Epithelial cell of esophagus (primary cell): ENCODE measurements around the gene VAMP5.

ENCODE experiments used
- DNase-seq: peaks from one replicate; pipeline ENCODE4 v3.0.0; 2010; ENCODE audit warnings: low read depth
- H3K4me3 ChIP-seq: 2 replicates; pipeline ENCODE4 v1.5.1; 2011; ENCODE audit warnings: mild to moderate bottlenecking, low read length, control low read depth
- CTCF ChIP-seq: IDR thresholded peaks from 2 replicates; pipeline ENCODE4 v1.5.1; 2011; ENCODE audit warnings: low read depth, mild to moderate bottlenecking, low read length, control low read depth, inconsistent platforms; ENCODE audit not compliant: insufficient read depth; ENCODE audit errors: missing control alignments

The VAMP5 gene

DNA sequence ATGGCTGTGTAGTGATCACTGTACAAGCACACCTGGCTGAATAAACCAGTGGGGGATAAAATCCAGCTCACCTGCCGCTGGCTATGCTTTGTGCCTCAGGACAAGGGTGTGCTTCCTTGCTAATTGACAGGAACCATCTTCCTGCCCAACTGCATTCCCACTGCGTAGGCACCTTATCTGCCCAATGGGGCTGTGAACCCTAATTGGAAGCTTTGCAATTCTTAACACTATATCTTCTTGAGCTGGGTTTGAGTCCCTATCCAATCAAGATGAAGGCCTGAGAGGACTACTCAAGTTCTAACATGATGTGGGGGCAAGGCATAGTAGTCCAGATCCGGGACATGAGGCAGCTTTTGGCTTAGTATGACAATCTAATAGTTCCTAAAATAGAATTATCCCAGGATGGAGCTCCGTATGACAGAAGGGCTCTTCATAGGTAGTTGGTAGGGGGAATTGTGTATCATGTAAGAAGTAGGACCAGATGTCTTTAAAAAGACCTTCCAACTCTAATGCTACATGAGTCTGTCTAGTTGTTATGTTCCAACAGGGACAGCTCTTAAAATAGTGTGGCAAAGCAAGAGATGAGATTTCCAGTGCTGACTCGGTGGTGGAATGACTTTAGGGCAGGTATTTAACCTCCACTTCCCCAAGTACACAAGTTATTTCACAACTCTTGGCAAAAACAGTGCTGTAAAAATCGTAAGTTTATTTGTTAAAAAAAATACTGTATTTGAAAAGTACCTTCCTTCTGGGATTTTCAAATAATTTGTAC, 20.5 kb downstream of the VAMP5 start:
- no peak overlapping the region for H3K4me3 ChIP-seq
- peak; percentile 44 for DNase-seq
- TF ChIP-seq CTCF = no peak

GRCh38 chr2:85605406-85606115, 21.3 kb downstream of the VAMP5 start:
- no peak for TF ChIP-seq CTCF
- DNase-seq = no peak
- no peak overlapping the region for H3K4me3 ChIP-seq

DNA sequence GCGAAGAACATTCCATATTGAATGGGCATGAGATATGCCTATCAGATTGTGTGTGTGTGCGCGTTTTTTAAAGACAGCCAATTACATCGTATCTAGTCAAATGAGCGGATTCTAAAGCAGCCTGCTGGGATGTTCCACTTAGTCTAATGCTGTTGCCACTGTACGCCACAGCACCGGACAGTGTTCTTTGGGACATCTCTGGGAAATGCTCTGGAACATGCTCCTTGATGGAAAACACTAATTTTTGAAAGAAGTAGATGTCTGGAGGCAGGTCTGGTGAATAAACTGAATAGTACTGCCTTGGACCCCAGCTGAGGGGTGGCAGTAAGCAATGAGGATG, 21.9 kb downstream of the VAMP5 start:
- no peak for TF ChIP-seq CTCF
- DNase-seq = no peak
- H3K4me3 ChIP-seq = no peak overlapping the region

DNA sequence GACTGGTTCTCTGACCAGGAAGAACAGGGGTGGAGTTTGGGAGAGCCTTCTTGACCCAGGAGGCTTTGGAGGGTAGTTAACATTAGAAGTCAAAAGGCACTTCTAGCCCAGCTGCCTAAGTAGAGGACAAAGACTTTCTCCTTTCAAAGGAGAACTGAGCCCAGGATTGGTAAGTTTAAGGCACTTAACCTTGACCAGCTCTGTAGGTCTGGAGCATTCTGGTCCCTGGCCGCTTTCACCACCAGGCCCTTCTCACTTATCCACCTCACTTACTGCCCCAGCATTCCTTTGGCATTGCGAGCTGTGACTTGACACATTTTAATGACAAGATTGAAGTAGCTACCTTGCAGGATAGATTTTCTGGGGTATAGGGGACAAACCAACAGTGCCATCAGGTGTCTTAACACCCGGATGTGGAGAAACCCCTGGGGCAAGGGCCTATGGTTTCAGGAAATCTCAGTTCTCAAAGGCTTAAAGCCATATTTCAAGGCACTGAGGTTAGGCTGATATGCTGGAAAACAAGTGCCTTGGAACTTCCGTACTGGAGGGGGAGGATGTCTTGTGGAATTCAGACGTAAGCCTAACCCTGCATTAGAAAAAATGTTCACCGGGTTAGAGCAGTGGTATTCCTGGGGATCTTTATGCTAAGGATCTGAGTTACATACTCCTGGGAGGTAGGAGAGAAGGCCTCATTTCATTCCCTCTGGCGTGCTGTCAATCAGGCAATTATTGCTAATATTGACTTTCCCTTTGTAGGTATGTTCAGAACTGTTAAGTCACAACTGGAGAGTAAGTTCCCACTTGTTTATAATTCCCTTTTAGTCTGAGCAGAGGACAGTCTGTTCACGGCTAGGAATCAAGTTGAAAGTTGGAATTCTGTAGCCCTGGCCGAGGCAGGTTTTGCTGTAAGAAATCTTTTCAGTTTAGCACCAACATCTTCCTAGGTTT, 23.3 kb downstream of the VAMP5 start:
- H3K4me3 ChIP-seq = no peak overlapping the region
- TF ChIP-seq CTCF = no peak
- no peak for DNase-seq

DNA sequence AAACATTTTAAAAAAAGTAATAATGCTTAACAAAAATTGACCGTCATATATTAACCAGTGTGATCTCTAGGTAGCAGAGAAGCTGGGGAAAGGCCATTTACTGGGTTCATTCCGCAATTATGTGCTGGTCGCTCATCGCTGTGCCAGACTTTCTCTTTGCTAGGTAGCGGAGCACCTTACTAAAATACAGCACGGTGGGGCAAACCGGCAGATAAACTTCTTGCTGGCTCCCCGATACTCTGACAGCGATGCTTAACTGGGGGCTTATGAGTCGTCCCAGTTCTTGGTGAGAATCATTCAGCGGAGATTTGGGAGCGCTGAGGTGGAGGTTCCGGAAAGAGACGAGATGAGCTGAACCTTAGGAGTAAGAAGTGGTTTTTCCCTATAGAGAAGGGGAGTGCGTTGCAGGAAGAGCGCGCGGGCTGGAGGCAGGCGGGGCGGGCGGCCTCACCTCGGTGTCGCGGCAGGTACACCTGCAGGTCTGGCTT, 27.0 kb downstream of the VAMP5 start:
- H3K4me3 ChIP-seq = peak overlapping the region; percentile 74
- DNase-seq = no peak
- TF ChIP-seq CTCF = no peak

- H3K4me3 ChIP-seq = peak within 1 kb of the TSS; percentile 74
- TF ChIP-seq CTCF = no peak
- peak; percentile 88 for DNase-seq
These were observed 27.7 kb downstream of the VAMP5 start, which contains the start of gene C2orf68 for GRCh38 chr2:85611705-85612587. TSS of gene C2orf68 (minus strand) at chr2:85612066. CDS start at chr2:85611984, 82 bp downstream.
